ENCODE measurements around the gene MEN1.

DNA sequence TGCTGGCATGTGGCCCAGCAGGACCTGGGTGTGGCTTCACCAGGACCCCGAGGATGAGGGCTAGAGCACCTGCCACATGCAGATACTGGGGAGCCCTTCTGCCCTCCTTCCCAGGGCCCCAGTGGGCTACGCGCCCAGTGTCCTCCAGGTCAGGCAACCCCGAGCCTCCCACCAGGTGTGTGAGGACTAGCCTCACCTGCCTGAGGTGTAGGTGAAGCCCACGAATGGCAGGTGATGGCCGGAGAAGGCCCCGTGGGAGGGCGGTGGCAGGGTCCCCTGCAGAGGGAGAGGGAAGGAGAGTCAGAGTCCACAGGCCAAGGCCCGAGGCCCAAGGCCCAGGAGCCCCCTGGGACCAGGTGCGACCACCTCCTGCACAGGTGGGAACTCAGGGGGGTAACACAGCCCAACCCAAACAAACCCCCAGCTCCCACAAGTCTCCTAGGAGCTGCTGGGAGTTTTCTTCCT, 27.6 kb upstream of the MEN1 start:
- no peak for TF ChIP-seq POLR2A (IDR thresholded peaks at IDR 0.05)
- TF ChIP-seq, protein P1, sequence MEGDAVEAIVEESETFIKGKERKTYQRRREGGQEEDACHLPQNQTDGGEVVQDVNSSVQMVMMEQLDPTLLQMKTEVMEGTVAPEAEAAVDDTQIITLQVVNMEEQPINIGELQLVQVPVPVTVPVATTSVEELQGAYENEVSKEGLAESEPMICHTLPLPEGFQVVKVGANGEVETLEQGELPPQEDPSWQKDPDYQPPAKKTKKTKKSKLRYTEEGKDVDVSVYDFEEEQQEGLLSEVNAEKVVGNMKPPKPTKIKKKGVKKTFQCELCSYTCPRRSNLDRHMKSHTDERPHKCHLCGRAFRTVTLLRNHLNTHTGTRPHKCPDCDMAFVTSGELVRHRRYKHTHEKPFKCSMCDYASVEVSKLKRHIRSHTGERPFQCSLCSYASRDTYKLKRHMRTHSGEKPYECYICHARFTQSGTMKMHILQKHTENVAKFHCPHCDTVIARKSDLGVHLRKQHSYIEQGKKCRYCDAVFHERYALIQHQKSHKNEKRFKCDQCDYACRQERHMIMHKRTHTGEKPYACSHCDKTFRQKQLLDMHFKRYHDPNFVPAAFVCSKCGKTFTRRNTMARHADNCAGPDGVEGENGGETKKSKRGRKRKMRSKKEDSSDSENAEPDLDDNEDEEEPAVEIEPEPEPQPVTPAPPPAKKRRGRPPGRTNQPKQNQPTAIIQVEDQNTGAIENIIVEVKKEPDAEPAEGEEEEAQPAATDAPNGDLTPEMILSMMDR (IDR thresholded peaks at IDR 0.05), result no peak
